Activated CD8-positive, alpha-beta T cell treated with anti-CD3 and anti-CD28 coated beads for 36 hours (primary cell): ENCODE results near the gene ADGRL1. TPM values are rescaled to one million over a fixed set of nuclear protein-coding genes. Genes with fewer than 3 reads are reported as not detected.

Source experiments
- ATAC-seq: fragments of 200-7000 bp; cut with Tn5 transposase; one replicate; pipeline ENCODE4 v1.10.0; 2021; ENCODE audit warnings: mild to moderate bottlenecking, moderate library complexity
- CTCF ChIA-PET: fragments of 350-600 bp; sonication (Branson Sonifier 250); formaldehyde crosslinking; loops from one replicate; lab custom pipeline; 2021; ENCODE audit warnings: antibody characterized with exemption; lab: Charles Lee
- POLR2A ChIA-PET: fragments of 350-600 bp; sonication (Branson Sonifier 250); formaldehyde crosslinking; loops from one replicate; lab custom pipeline; 2021; ENCODE audit warnings: antibody characterized with exemption; lab: Charles Lee
- DNase-seq: peaks from one replicate; pipeline ENCODE4 v3.0.0-alpha.2; 2020
- H3K27ac Mint-ChIP-seq: one replicate; pipeline ENCODE4 v1.8.0; 2021; ENCODE audit warnings: mild to moderate bottlenecking, mixed read lengths
- H3K27me3 Mint-ChIP-seq: one replicate; pipeline ENCODE4 v1.8.0; 2021; ENCODE audit warnings: mixed read lengths
- H3K36me3 Mint-ChIP-seq: one replicate; pipeline ENCODE4 v1.8.0; 2021; ENCODE audit warnings: low read depth, mixed read lengths
- H3K4me1 Mint-ChIP-seq: one replicate; pipeline ENCODE4 v1.8.0; 2021; ENCODE audit warnings: low read depth, mixed read lengths
- H3K4me3 Mint-ChIP-seq: one replicate; pipeline ENCODE4 v1.8.0; 2021; ENCODE audit warnings: mild to moderate bottlenecking, moderate library complexity, mixed read lengths
- H3K9me3 Mint-ChIP-seq: one replicate; pipeline ENCODE4 v1.8.0; 2021; ENCODE audit warnings: mixed read lengths
- CTCF ChIP-seq: fragments of 200-600 bp; IDR thresholded peaks from one replicate; pipeline ENCODE4 v1.8.0; 2022; ENCODE audit warnings: antibody characterized with exemption, mild to moderate bottlenecking
- intact Hi-C: fragments of 100-400 bp; cut with micrococcal nuclease; formaldehyde crosslinking; loops from one replicate; pipeline ENCODE4 v1.10.0; 2022
- total RNA-seq, 2 experiments: library from RNA; stranded (reverse); gene quantifications; one replicate each; pipeline ENCODE4 v1.2.3, GENCODE V29; 2021

The ADGRL1 gene
- total RNA-seq, 2 experiments from 2014 or later: 11.8 to 14.5 TPM

GRCh38 chr19:14175351-14175792, 30.6 kb downstream of the ADGRL1 start:
- CTCF ChIA-PET: interaction anchor here (2.3 kb wide), 1 partner anchor 38 kb away, joined by 9 read pairs; the partner anchor contains the start of gene ASF1B
- POLR2A ChIA-PET: no interaction called here
- no peak for DNase-seq
- no peak for TF ChIP-seq CTCF
- ATAC-seq: no peak
- Mint-ChIP-seq H3K9me3 (no peaks in the 10 kb centered on the region), H3K36me3 (peaks cover 15% of the 10 kb centered on the region), H3K4me1 (peaks cover 5% of the 10 kb centered on the region), H3K4me3 (no peak overlapping the region), H3K27ac (peak overlapping the region; percentile 0), H3K27me3 (no peaks in the 10 kb centered on the region)
- intact Hi-C loops: no loop called here

DNA sequence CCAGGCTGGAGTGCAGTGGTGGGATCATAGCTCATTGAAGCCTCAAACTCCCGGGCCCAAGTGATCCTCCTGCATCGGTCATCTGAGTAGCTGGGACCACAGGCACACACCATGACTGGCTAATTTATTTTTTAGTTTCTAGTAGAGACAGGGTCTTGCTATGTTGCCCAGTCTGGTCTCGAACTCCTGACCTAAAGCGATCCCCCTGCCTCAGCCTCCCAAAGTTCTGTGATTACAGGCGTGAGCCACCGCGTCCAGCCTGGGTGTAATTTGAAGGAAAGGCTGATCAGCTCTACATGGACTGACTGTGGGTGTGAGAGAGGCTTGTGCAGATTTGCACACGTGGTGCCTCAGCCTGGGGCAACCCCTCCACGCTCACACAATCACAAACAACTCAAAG, 31.1 kb downstream of the ADGRL1 start:
- no peak for DNase-seq
- CTCF ChIA-PET: interaction anchor here (2.3 kb wide), 1 partner anchor 37 kb away, joined by 9 read pairs; the partner anchor contains the start of gene ASF1B
- ATAC-seq: no peak
- no peak overlapping the region for H3K4me3 Mint-ChIP-seq
- intact Hi-C loops: no loop called here
- H3K36me3 Mint-ChIP-seq: peaks cover 20% of the 10 kb centered on the region
- POLR2A ChIA-PET: no interaction called here
- H3K4me1 Mint-ChIP-seq: peaks cover 5% of the 10 kb centered on the region
- no peak overlapping the region for H3K27ac Mint-ChIP-seq
- TF ChIP-seq CTCF: no peak
- no peaks in the 10 kb centered on the region for H3K9me3 Mint-ChIP-seq
- no peaks in the 10 kb centered on the region for H3K27me3 Mint-ChIP-seq

DNA sequence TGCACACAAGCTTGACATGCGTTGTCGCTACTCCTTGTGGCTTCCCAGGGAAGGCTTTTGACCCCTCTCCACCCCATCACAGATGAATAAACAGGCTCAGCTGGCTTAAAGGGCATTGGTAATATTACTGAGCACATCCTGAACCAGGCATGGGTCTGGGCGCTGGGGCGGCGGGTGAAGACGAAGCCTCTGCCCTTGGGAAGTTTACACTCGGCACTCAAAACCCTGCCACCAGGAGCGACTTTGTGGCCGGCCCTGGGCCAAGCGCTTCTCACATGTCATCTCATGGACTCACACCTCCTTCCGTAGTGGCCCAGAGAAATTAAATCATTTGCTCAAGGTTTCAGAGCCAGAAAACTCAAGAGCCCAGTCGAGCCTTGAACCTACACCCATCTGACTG, 37.0 kb downstream of the ADGRL1 start:
- CTCF ChIA-PET: interaction anchor here (1.2 kb wide), 1 partner anchor 32 kb away, joined by 3 read pairs; the partner anchor contains the start of gene ASF1B
- POLR2A ChIA-PET: interaction anchor here (0.9 to 1.2 kb wide), 2 partner anchors 8 to 10 kb away, joined by 3 to 5 read pairs; no protein-coding TSS in a partner anchor
- Mint-ChIP-seq H3K4me3 (no peak overlapping the region), H3K4me1 (peaks cover 18% of the 10 kb centered on the region), H3K9me3 (no peaks in the 10 kb centered on the region), H3K27me3 (no peaks in the 10 kb centered on the region), H3K36me3 (peaks cover 16% of the 10 kb centered on the region), H3K27ac (no peak overlapping the region)
- DNase-seq (no peak), ATAC-seq (no peak)
- intact Hi-C loops: no loop called here
- no peak for TF ChIP-seq CTCF

- ChIA-PET CTCF (interaction anchor here (1.2 to 1.5 kb wide), 2 partner anchors 31 to 32 kb away, joined by 3 to 4 read pairs; partner anchors contain the start of gene ASF1B), POLR2A (interaction anchor here (0.9 to 1.2 kb wide), 2 partner anchors 9 to 10 kb away, joined by 3 to 5 read pairs; no protein-coding TSS in a partner anchor)
- intact Hi-C loops: no loop called here
- TF ChIP-seq CTCF: no peak
- no peak for ATAC-seq
- Mint-ChIP-seq H3K9me3 (no peaks in the 10 kb centered on the region), H3K27me3 (no peaks in the 10 kb centered on the region), H3K27ac (no peak overlapping the region), H3K4me3 (no peak overlapping the region), H3K36me3 (peaks cover 16% of the 10 kb centered on the region), H3K4me1 (peaks cover 18% of the 10 kb centered on the region)
- no peak for DNase-seq
Observed at GRCh38 chr19:14168259-14168972, 37.6 kb downstream of the ADGRL1 start.

DNA sequence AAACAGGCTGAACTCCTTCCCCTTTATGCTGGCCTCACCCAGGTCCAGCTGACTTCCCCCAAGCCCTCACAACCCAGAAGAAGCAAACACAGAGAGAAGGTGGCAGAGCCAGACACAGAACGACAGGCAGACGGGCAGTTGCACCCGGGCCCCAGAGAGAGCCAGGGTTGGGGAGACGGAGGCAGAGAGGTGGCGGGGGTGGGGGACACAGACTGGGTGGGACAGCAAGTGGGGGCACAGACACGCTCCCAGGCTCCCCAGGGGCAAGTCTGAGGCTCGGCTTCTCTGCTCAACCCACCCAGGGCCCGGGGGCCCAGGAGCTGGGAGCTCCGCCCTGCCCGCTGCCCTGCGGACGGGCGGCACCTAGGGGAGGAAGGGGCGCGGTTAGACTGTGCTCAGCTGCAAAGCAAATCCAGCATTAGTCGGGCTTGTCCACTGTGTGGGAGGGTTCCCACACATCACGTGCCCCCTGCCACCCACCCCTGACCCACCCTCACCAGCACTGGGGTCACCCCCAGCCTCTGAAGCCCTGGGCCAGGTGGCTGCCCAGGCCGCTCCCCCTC, 38.3 kb downstream of the ADGRL1 start:
- DNase-seq (no peak), ATAC-seq (peak; percentile 68)
- peak overlapping the region; percentile 64 for H3K4me3 Mint-ChIP-seq
- ChIA-PET CTCF (interaction anchor here (0.7 to 1.5 kb wide), 2 partner anchors 31 to 190 kb away, joined by 4 read pairs; no protein-coding TSS in a partner anchor), POLR2A (interaction anchor here (1.2 kb wide), 2 partner anchors 9 to 29 kb away, joined by 3 to 5 read pairs; no protein-coding TSS in a partner anchor)
- H3K27ac Mint-ChIP-seq: peak overlapping the region; percentile 68
- H3K4me1 Mint-ChIP-seq: peaks cover 18% of the 10 kb centered on the region
- no peaks in the 10 kb centered on the region for H3K9me3 Mint-ChIP-seq
- peaks cover 16% of the 10 kb centered on the region for H3K36me3 Mint-ChIP-seq
- TF ChIP-seq CTCF: no peak
- intact Hi-C loops: no loop called here
- H3K27me3 Mint-ChIP-seq: no peaks in the 10 kb centered on the region
